Measurements from ENCODE around the gene SLC11A2. TPM values are rescaled to one million over a fixed set of nuclear protein-coding genes. Genes with fewer than 3 reads are reported as not detected.

The SLC11A2 gene
- total and polyA plus RNA-seq, 9 of the 15 experiments (the other 6 are each of a cell fraction or from before 2014, with no cell fraction given): 21.1 to 54.0 (median 32.9) TPM

GRCh38 chr12:51047655-51048540, 21.7 kb upstream of the SLC11A2 start, which contains the start of gene LETMD1 (continued):
- no peak for TF ChIP-seq ZBTB26 (CRISPR knock-in tag; IDR thresholded peaks at IDR 0.05)
- no peak for TF ChIP-seq ZNF695 (CRISPR knock-in tag; IDR thresholded peaks at IDR 0.05)
- TF ChIP-seq CEBPB (tag; IDR thresholded peaks at IDR 0.05): no peak
- TF ChIP-seq NFATC3 (IDR thresholded peaks at IDR 0.05): no peak
- TF ChIP-seq, protein P1, sequence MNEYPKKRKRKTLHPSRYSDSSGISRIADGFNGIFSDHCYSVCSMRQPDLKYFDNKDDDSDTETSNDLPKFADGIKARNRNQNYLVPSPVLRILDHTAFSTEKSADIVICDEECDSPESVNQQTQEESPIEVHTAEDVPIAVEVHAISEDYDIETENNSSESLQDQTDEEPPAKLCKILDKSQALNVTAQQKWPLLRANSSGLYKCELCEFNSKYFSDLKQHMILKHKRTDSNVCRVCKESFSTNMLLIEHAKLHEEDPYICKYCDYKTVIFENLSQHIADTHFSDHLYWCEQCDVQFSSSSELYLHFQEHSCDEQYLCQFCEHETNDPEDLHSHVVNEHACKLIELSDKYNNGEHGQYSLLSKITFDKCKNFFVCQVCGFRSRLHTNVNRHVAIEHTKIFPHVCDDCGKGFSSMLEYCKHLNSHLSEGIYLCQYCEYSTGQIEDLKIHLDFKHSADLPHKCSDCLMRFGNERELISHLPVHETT (CRISPR knock-in tag; conservative IDR thresholded peaks at IDR 0.05 in 1 of 2, IDR thresholded peaks at IDR 0.05 in 1 of 2): peak in 1 of 2 experiments; percentile 62; a peak in 1 of 4 replicates
- peak in 1 of 2 experiments; percentile 43; a peak in 2 of 4 replicates for TF ChIP-seq TEAD1 (CRISPR knock-in tag; IDR thresholded peaks at IDR 0.05)
- no peak for TF ChIP-seq ZNF134 (CRISPR knock-in tag; conservative IDR thresholded peaks at IDR 0.05)
- TF ChIP-seq ZNF3 (CRISPR knock-in tag; IDR thresholded peaks at IDR 0.05): no peak
- TF ChIP-seq, protein P2, sequence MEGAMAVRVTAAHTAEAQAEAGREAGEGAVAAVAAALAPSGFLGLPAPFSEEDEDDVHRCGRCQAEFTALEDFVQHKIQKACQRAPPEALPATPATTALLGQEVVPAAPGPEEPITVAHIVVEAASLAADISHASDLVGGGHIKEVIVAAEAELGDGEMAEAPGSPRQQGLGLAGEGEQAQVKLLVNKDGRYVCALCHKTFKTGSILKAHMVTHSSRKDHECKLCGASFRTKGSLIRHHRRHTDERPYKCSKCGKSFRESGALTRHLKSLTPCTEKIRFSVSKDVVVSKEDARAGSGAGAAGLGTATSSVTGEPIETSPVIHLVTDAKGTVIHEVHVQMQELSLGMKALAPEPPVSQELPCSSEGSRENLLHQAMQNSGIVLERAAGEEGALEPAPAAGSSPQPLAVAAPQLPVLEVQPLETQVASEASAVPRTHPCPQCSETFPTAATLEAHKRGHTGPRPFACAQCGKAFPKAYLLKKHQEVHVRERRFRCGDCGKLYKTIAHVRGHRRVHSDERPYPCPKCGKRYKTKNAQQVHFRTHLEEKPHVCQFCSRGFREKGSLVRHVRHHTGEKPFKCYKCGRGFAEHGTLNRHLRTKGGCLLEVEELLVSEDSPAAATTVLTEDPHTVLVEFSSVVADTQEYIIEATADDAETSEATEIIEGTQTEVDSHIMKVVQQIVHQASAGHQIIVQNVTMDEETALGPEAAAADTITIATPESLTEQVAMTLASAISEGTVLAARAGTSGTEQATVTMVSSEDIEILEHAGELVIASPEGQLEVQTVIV (CRISPR knock-in tag; IDR thresholded peaks at IDR 0.05; ENCODE audit: borderline replicate concordance): no peak
- TF ChIP-seq MCM2 (IDR thresholded peaks at IDR 0.05; ENCODE audit: low read depth): no peak
- TF ChIP-seq CHD4 (IDR thresholded peaks at IDR 0.05; ENCODE audit: insufficient read depth, insufficient replicate concordance, low read depth, low read length, poor library complexity, severe bottlenecking): no peak
- no peak for TF ChIP-seq ZNF224 (CRISPR knock-in tag; IDR thresholded peaks at IDR 0.05)
- no peak for TF ChIP-seq ERF (CRISPR knock-in tag; IDR thresholded peaks at IDR 0.05)
- TF ChIP-seq CSDE1 (IDR thresholded peaks at IDR 0.05): no peak
- peak; percentile 82; the same call in 1 of the 2 replicates for TF ChIP-seq HDAC8 (tag; IDR thresholded peaks at IDR 0.05)
- no peak for TF ChIP-seq PRPF4 (IDR thresholded peaks at IDR 0.05; ENCODE audit: insufficient read depth, low read depth, low read length, poor library complexity, severe bottlenecking)
- TF ChIP-seq ZNF449 (CRISPR knock-in tag; IDR thresholded peaks at IDR 0.05): no peak
- TF ChIP-seq, protein P3, sequence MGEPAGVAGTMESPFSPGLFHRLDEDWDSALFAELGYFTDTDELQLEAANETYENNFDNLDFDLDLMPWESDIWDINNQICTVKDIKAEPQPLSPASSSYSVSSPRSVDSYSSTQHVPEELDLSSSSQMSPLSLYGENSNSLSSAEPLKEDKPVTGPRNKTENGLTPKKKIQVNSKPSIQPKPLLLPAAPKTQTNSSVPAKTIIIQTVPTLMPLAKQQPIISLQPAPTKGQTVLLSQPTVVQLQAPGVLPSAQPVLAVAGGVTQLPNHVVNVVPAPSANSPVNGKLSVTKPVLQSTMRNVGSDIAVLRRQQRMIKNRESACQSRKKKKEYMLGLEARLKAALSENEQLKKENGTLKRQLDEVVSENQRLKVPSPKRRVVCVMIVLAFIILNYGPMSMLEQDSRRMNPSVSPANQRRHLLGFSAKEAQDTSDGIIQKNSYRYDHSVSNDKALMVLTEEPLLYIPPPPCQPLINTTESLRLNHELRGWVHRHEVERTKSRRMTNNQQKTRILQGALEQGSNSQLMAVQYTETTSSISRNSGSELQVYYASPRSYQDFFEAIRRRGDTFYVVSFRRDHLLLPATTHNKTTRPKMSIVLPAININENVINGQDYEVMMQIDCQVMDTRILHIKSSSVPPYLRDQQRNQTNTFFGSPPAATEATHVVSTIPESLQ (CRISPR knock-in tag; IDR thresholded peaks at IDR 0.05): peak; percentile 79; the same call in 1 of the 2 replicates
